ENCODE results near the gene TRIM43B.
"Not testable (repeated sequence)": the region's sequence is repeated elsewhere in the genome, so short reads cannot be mapped to it uniquely, and the experiment has no call there.

TRIM43B gene

DNA sequence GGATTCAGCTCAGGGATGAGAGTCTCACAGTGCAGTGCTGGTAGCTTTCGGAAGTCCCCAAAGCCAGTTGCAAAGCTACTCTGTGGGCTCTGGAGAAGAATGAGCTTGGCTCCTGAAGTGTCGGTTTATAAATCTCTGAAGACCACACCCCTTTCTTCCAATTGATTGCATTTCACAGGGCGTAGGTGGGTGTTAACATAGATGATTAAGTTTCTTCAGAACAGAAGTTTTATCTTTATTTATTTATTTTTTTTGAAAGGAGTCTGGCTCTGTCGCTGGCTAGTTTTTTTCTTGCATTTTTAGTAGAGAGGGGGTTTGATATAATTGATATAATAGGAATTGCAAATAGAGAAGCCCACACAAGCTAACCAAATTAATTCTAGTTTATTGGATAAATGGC, at the start of gene TRIM43B:
TSS of gene TRIM43B (minus strand) at position 101 of the 400 bp plus-strand sequence. CDS start 2,040 bp downstream, outside the sequence.
- not testable (repeated sequence) for DNase-seq (ENCODE audit: low read depth)

GRCh38 chr2:95531254-95531771, 46.8 kb upstream of the TRIM43B start:
- no peak for DNase-seq (ENCODE audit: low read depth)

DNA sequence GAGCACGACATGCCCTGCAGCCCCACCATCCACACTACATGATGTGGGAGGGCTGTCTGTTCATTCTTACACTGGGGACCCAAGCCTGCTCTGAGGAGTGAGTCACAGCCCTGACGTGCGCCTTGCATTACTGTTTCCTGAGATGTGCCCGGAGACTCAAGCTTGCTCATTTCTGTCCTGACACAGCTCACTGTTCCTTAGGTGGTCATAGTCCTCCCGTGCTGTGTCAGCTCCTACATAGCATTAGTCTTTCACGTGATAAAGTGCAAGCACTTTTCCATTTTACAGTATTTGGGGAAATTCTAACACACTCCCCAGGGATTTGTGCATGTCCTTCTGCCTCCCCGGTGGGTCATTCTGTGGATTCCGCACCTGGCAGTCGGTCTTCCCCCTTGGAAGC, 46.2 kb upstream of the TRIM43B start:
- DNase-seq (ENCODE audit: low read depth) = no peak

DNA sequence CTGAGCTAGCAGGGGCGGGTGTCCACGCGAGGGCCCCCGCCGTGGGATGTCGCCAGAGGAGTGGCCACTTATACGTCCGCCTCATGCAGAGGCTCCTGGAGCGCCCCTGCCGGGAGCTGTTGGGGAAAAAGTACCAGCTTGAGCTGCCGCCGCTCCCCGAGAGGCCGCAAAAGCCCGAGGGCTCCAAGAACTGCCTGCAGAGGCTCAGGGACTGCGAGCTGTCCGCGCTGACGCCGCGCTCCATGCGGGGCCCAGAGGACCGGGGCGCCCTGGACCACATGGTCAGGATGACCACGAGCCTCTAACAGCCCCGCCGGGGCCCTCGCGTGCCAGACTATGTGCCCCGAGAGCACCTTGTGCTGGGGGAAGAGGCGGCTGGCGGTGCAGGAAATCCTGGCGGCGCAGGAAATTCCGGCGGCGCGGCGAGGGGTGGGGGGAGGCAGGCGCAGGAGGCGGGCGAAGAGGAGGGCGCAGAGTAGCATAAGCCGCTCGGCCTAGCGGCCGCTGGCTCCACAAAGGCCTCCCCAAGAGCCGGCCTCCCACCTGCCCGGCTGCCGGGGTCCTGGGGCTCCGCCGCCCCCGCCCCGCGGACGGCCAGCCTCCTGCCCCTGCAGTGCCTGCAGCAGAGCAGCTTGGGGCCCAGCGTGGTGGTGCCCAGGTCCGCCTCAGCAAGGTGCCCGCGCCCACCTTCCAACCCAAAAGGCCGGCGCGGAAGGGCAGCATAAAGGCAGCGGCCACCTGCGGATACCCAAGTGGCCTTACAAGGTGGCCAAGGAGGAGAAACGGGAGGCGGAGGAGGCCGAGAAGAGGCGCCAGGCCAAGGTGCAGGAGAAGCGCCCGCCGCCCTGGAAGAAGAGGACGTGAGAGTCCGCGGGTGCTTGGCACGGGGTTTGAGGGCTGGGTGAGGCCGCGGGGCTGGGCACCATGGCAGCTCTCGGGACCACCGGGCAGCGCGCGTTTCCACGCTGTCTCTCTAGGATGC, 42.1 kb upstream of the TRIM43B start:
- DNase-seq (ENCODE audit: low read depth) = peak; percentile 42

GRCh38 chr2:95525294-95526035, 40.9 kb upstream of the TRIM43B start:
- no peak for DNase-seq (ENCODE audit: low read depth)

GRCh38 chr2:95524195-95524594, 39.6 kb upstream of the TRIM43B start:
- DNase-seq (ENCODE audit: low read depth) = no peak

DNA sequence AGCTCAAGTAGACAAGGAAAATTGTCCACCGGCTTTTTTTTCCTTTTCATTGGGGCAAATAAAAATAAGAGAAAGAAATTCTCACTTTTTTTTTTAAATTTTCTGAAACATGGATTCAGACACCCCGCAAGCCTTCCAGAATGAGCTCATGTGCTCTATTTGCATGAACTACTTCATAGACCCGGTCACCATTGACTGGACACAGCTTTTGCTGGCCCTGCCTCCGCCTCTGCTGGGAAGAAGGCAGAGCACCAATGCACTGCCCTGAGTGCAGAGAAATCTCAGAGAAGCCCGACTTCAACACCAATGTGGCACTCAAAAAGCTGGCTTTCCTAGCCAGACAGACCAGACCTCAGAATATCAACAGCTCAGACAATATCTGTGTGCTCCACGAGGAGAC, 30.2 kb upstream of the TRIM43B start:
- DNase-seq (ENCODE audit: low read depth) = no peak

GRCh38 chr2:95514226-95514625, 29.7 kb upstream of the TRIM43B start:
- DNase-seq (ENCODE audit: low read depth) = not testable (repeated sequence)

DNA sequence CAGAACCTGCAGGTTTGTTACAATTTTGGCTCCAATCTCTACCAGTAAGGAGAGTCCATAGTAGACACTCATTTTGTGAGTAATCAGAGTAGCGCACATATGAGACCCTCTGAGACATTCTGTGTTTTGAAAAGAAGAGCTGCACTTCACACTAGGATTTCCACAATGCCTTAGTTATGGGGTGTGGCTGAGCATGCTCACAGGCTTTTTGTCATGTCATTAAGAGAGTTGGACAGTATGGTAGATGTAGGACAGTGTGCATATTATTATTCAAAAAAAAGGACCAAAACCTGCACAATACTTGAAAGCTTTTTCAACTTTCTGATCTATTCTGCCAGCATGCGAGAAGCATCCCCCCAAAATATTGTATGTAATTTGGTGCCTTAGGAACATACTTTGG, 24.9 kb upstream of the TRIM43B start:
- no peak for DNase-seq (ENCODE audit: low read depth)

- DNase-seq (ENCODE audit: low read depth) = no peak
Measured at GRCh38 chr2:95505222-95505621, 20.7 kb upstream of the TRIM43B start.

DNA sequence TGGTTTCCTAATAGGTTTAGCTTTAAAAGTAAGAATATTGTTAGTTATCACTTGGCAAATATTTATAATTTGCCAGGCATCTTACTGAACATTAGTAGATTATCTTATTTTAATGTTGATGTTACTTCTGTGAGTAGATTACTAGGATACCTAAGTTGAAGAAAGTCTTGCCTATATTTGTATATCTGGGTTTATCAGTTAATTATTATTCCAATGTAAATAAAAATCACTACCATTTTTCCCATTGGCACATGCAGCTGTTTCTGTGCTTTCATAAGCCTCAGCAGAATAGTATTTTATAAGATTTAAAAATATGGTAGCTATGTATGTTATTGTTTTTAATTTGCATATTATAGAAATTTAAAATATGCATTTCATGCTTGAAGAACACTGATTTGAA, 16.3 kb upstream of the TRIM43B start:
- DNase-seq (ENCODE audit: low read depth) = no peak

- DNase-seq (ENCODE audit: low read depth) = not testable (repeated sequence)
Measured at GRCh38 chr2:95492076-95492475, 7.5 kb upstream of the TRIM43B start.

DNA sequence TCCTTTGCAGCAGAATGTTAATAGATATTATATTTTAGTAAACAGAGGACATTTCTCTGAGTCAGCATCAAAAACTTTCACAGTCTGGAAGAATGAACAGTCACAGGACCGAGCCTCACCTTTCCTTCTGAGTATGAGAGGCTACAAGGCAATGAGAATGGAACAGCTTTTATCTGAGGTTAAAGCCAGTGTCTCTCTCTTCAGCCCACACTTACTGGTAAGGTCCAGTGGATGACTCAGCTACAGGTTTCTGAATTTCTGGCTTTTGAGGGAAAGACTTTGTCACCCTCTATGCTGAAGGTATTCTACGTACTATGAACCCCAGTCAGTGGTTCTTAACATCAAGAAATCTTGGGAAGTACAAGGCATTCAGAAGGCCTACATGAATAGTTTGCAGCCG, 9.5 kb downstream of the TRIM43B start:
- DNase-seq (ENCODE audit: low read depth) = not testable (repeated sequence)

DNA sequence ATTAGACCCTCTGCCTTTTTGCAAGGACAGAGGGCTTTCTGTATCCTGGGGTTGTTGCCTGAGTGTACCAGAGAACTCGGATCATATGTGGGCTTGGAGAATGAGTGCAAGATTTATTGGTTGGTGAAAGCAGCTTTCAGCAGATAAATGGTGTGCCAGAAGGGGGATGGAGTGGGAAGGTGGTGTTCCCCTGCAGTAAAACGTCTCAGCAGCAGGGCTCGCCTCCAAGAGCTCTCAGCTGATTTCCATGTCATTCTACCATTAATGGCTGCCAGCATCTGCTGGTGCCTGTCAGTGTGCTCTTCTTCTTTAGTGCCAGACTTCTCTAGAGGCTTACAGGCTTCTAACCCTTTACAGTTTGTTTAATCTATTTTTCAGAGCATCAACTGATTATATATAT, 16.6 kb downstream of the TRIM43B start:
- not testable (repeated sequence) for DNase-seq (ENCODE audit: low read depth)

- not testable (repeated sequence) for DNase-seq (ENCODE audit: low read depth)
Measured at GRCh38 chr2:95466572-95466971, 18.0 kb downstream of the TRIM43B start.

- DNase-seq (ENCODE audit: low read depth) = not testable (repeated sequence)
Measured at GRCh38 chr2:95463292-95463691, 21.3 kb downstream of the TRIM43B start.

GRCh38 chr2:95445317-95445716, 39.2 kb downstream of the TRIM43B start:
- not testable (repeated sequence) for DNase-seq (ENCODE audit: low read depth)

DNA sequence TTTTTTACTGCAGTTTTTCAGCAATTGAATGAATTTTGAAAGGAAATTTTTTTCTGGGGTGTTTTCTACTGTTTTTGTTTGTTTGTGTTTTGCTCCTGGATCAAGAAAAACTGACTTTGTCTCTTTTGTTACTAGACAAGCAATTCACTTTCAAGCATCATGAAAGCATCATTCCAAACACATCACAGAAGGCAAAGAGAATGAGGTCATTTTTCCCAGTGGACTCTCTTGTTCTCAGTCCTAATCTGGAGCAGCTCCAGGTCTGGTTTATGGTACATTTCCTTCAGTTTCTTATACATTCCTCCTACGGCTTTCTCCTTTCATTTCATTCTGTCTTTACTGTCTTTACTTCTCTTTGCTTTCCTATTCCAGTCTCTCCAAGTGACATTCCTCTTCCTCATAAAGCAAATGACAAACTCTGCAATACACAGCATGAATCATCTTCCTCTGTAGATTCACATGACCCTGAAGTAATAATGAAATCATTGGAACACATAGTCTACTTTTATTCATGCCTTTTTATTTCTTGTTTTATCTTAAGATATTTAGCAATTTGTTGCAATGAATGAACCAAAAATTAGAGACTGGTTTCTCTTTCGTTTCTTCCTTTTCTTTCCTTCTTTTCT, 42.0 kb downstream of the TRIM43B start:
- DNase-seq (ENCODE audit: low read depth) = not testable (repeated sequence)

- not testable (repeated sequence) for DNase-seq (ENCODE audit: low read depth)
Measured at GRCh38 chr2:95435872-95436209, 48.7 kb downstream of the TRIM43B start.

DNA sequence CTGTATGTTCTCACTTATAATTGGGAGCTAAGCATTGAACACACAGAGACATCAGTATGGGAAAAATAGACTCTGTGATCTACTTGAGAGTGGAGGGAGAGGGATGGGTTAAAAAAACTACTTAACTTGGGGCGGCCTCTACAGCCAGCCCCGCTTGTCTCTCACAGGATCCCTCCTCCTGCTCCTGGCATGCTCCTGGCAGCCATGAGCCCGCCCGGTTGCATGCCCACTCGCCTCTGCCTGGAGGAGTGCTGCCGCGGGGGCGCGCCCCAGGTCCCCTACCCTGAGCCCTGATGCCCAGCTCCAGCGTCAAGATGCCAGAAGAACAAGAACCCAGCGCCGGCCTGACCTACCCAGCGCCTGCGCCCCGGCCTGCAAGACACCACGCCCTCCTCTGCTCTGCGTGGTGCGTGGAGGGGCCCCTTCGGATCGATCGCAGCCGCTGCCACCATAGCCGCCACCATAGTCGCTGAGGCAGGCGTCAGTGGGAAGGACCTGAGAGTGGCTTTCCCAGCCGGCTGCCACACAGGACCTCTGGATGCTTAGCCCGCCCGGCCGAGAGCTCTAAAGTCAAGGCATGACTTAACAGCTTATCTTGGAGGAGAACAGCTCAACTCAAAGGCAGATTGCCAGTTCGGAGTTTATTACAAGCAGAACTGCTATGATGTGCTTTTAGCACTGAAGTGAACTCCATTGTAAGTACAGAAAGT, 49.2 kb downstream of the TRIM43B start:
- DNase-seq (ENCODE audit: low read depth) = not testable (repeated sequence)

DNA sequence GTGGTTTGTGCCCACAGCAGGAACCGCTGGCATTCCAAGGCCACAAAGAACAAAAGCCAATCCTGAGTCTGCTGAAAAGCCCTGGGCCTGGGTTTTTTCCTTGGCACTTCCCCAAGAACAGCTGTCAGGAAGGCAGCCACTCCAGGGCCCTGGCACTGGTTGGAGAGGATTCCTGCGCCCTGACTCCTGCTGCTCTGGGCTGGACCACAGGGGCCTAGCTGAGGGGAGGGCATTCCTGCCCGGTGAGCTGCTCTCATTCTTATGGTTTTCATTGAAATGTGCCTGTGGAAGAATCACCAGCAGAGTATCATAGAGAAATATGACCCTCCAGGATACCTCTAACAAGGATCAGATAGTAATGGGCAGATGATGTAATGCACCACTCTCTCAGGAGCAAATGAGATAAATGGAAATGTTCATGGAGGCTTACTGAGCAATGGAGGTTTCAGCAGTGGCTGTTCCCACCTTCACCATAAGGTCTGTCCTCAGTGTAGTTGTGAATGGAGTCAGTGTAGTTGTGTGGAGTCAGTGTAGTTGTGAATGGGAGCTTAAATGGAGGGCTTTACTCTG, 50.0 kb downstream of the TRIM43B start:
- DNase-seq (ENCODE audit: low read depth) = peak; percentile 50
